Liver (tissue), 9 donors: ENCODE results near the gene EGFLAM. TPM values are rescaled to one million over a fixed set of nuclear protein-coding genes. Genes with fewer than 3 reads are reported as not detected.

Experiments used
- DNase-seq: peaks from one replicate; pipeline ENCODE4 v3.0.0-alpha.2; 2017; ENCODE audit warnings: low spot score
- H3K27ac ChIP-seq, 2 donors: one replicate each; pipeline ENCODE4 v1.7.0; 2013; ENCODE audit warnings: inconsistent platforms in 2 of 2, low read length in 2 of 2, control low read depth in 1 of 2, low read depth in 1 of 2, mild to moderate bottlenecking in 1 of 2
- H3K27me3 ChIP-seq, 4 donors: one replicate each; pipeline versions ENCODE4 v1.6.1 to v1.7.0; 2013; ENCODE audit warnings: low read length in 3 of 4, inconsistent platforms in 1 of 4, mild to moderate bottlenecking in 1 of 4, moderate library complexity in 1 of 4; ENCODE audit not compliant: control insufficient read depth in 4 of 4, insufficient read depth in 4 of 4
- H3K36me3 ChIP-seq, 4 donors: one replicate each; pipeline versions ENCODE4 v1.6.1 to v1.7.0; 2013; ENCODE audit warnings: low read length in 3 of 4, mild to moderate bottlenecking in 3 of 4, low read depth in 1 of 4, moderate library complexity in 1 of 4; ENCODE audit not compliant: control insufficient read depth in 4 of 4, insufficient read depth in 3 of 4
- H3K4me1 ChIP-seq, 4 donors: one replicate each; pipeline versions ENCODE4 v1.6.1 to v1.7.0; 2013; ENCODE audit warnings: low read length in 3 of 4, mild to moderate bottlenecking in 3 of 4, moderate library complexity in 1 of 4; ENCODE audit not compliant: control insufficient read depth in 4 of 4, insufficient read depth in 4 of 4
- H3K4me3 ChIP-seq, 3 donors: one replicate each; pipeline versions ENCODE4 v1.6.1 to v1.7.0; 2013; ENCODE audit warnings: low read length in 3 of 3, control low read depth in 1 of 3, low read depth in 1 of 3, mild to moderate bottlenecking in 1 of 3
- H3K9ac ChIP-seq, 2 donors: one replicate each; pipeline ENCODE4 v1.7.0; 2013; ENCODE audit warnings: low read length in 2 of 2, mild to moderate bottlenecking in 2 of 2, moderate library complexity in 2 of 2, control low read depth in 1 of 2, low read depth in 1 of 2
- H3K9me3 ChIP-seq, 4 donors: one replicate each; pipeline versions ENCODE4 v1.6.1 to v1.7.0; 2013; ENCODE audit warnings: low read length in 3 of 4; ENCODE audit not compliant: control insufficient read depth in 4 of 4
- ATF3 ChIP-seq: IDR thresholded peaks from 2 replicates; pipeline ENCODE4 v1.6.1; 2016; ENCODE audit warnings: antibody characterized with exemption
- CTCF ChIP-seq: fragments of 150-350 bp; IDR thresholded peaks from 2 replicates; pipeline ENCODE4 v1.5.1; 2017; ENCODE audit warnings: improper control_type of control experiment, low read depth, low read length; ENCODE audit not compliant: missing input control
- EGR1 ChIP-seq, 2 donors: IDR thresholded peaks; 2 replicates each; pipeline ENCODE4 v1.6.1; 2016 to 2018; ENCODE audit warnings: antibody characterized with exemption in 2 of 2, low read depth in 2 of 2
- FOXA1 ChIP-seq: IDR thresholded peaks from 2 replicates; pipeline ENCODE4 v1.6.1; 2016; ENCODE audit warnings: antibody characterized with exemption
- FOXA2 ChIP-seq: IDR thresholded peaks from 2 replicates; pipeline ENCODE4 v1.6.1; 2016; ENCODE audit warnings: antibody characterized with exemption
- GABPA ChIP-seq, 2 donors: IDR thresholded peaks in 1 of 2; conservative IDR thresholded peaks in 1 of 2; 2 replicates each; pipeline ENCODE4 v1.6.1; 2016; ENCODE audit warnings: antibody characterized with exemption in 2 of 2, mild to moderate bottlenecking in 1 of 2, moderate library complexity in 1 of 2
- HNF4A ChIP-seq, 2 donors: conservative IDR thresholded peaks; 2 replicates each; pipeline ENCODE4 v1.6.1; 2016; ENCODE audit warnings: antibody characterized with exemption in 2 of 2, mild to moderate bottlenecking in 2 of 2
- HNF4G ChIP-seq: IDR thresholded peaks from 2 replicates; pipeline ENCODE4 v1.6.1; 2016; ENCODE audit warnings: antibody characterized with exemption
- JUND ChIP-seq, 2 donors: IDR thresholded peaks; 2 replicates each; pipeline ENCODE4 v1.6.1; 2016; ENCODE audit warnings: antibody characterized with exemption in 2 of 2
- MAX ChIP-seq: IDR thresholded peaks from 2 replicates; pipeline ENCODE4 v1.6.1; 2016; ENCODE audit warnings: antibody characterized with exemption
- NR2F2 ChIP-seq: IDR thresholded peaks from 2 replicates; pipeline ENCODE4 v1.6.1; 2016; ENCODE audit warnings: antibody characterized with exemption
- RAD21 ChIP-seq, 2 donors: IDR thresholded peaks; 2 replicates each; pipeline ENCODE4 v1.6.1; 2016; ENCODE audit warnings: antibody characterized with exemption in 2 of 2, mild to moderate bottlenecking in 2 of 2
- REST ChIP-seq: IDR thresholded peaks from 2 replicates; pipeline ENCODE4 v1.6.1; 2016; ENCODE audit warnings: antibody characterized with exemption, mild to moderate bottlenecking
- RXRA ChIP-seq, 2 donors: IDR thresholded peaks; 2 replicates each; pipeline ENCODE4 v1.6.1; 2017 to 2018; ENCODE audit warnings: antibody characterized with exemption in 2 of 2, mild to moderate bottlenecking in 1 of 2
- SP1 ChIP-seq: IDR thresholded peaks from 2 replicates; pipeline ENCODE4 v1.6.1; 2018; ENCODE audit warnings: antibody characterized with exemption, mild to moderate bottlenecking
- TAF1 ChIP-seq: conservative IDR thresholded peaks from 2 replicates; pipeline ENCODE4 v1.6.1; 2016; ENCODE audit warnings: antibody characterized with exemption, mild to moderate bottlenecking
- YY1 ChIP-seq: IDR thresholded peaks from 2 replicates; pipeline ENCODE4 v1.6.1; 2016; ENCODE audit warnings: antibody characterized with exemption, mild to moderate bottlenecking
- ZBTB33 ChIP-seq: IDR thresholded peaks from 2 replicates; pipeline ENCODE4 v1.6.1; 2016; ENCODE audit warnings: antibody characterized with exemption
- WGBS: extraction: QIAGEN DNeasy Blood & Tissue Kit; methylation state at CpG from one replicate; pipeline ENCODE4 v1.1.7; 2013; 5-methylcytosine and 5-hydroxymethylcytosine counted together
- polyA plus RNA-seq, 2 donors: library from polyadenylated mRNA; stranded (reverse) in 1 of 2; unstranded in 1 of 2; fragments of 200-250 nt in 1 of 2; fragments of >200 nt in 1 of 2; fragmentation: Nextera tagmentation in 1 of 2; extraction: Ambion mirVana in 1 of 2; gene quantifications; one replicate each; pipeline versions ENCODE4 v1.2.1 to v1.2.3, GENCODE V29; 2013 to 2015
- total RNA-seq, 2 donors: library from RNA; depleted of rRNA; stranded (reverse); fragments of >200 nt; gene quantifications; one replicate each; pipeline ENCODE4 v1.2.3, GENCODE V29; 2014
- donor health status: healthy.
- donor health status: healthy.
- donor health status: healthy.
- donor health status: healthy.
- donor health status: healthy.

EGFLAM gene
- total and polyA plus RNA-seq, 4 donors, result 1.1 to 4.9 (median 1.9) TPM

- Histone ChIP-seq H3K4me3 (no peak overlapping the region), H3K4me1 (no peaks in the 10 kb centered on the region), H3K27me3 (no peaks in the 10 kb centered on the region), H3K9ac (no peak overlapping the region), H3K36me3 (no peaks in the 10 kb centered on the region), H3K9me3 (peaks cover 0 to 7% (median 0%) of the 10 kb centered on the region in 4 donors), H3K27ac (no peak overlapping the region)
- DNase-seq, result no peak
- TF ChIP-seq FOXA1 (no peak), MAX (no peak), HNF4A (conservative IDR thresholded peaks at IDR 0.05) (no peak), FOXA2 (no peak), SP1 (no peak), TAF1 (no peak), CTCF (no peak), REST (no peak), EGR1 (IDR thresholded peaks at IDR 0.05; ENCODE audit: low read depth in 2 of 2) (no peak), HNF4G (no peak), ATF3 (no peak), RXRA (IDR thresholded peaks at IDR 0.05) (no peak), NR2F2 (no peak)
- WGBS, result 75% methylated on average over 3 of the region's 3 CpGs
Measured at GRCh38 chr5:38273626-38274025, 15.3 kb downstream of the EGFLAM start.

GRCh38 chr5:38274370-38274769, 16.0 kb downstream of the EGFLAM start:
- H3K36me3 ChIP-seq, result no peaks in the 10 kb centered on the region
- no peak overlapping the region for H3K27ac ChIP-seq
- peaks cover 0 to 7% (median 0%) of the 10 kb centered on the region in 4 donors for H3K9me3 ChIP-seq
- 74% methylated on average over 1 of the region's 1 CpG for WGBS
- H3K4me1 ChIP-seq, result no peaks in the 10 kb centered on the region
- H3K27me3 ChIP-seq, result no peaks in the 10 kb centered on the region
- DNase-seq, result no peak
- H3K4me3 ChIP-seq, result no peak overlapping the region
- no peak overlapping the region for H3K9ac ChIP-seq
- TF ChIP-seq FOXA1, result no peak
- no peak for TF ChIP-seq JUND (IDR thresholded peaks at IDR 0.05)
- no peak for TF ChIP-seq ZBTB33
- TF ChIP-seq HNF4G, result no peak
- TF ChIP-seq CTCF, result no peak
- no peak for TF ChIP-seq YY1
- TF ChIP-seq RXRA (IDR thresholded peaks at IDR 0.05), result no peak
- TF ChIP-seq RAD21 (IDR thresholded peaks at IDR 0.05), result no peak
- no peak for TF ChIP-seq HNF4A (conservative IDR thresholded peaks at IDR 0.05)
- no peak for TF ChIP-seq EGR1 (IDR thresholded peaks at IDR 0.05; ENCODE audit: low read depth in 2 of 2)
- TF ChIP-seq REST, result no peak
- no peak for TF ChIP-seq GABPA (IDR thresholded peaks at IDR 0.05 in 1 of 2, conservative IDR thresholded peaks at IDR 0.05 in 1 of 2)
- TF ChIP-seq MAX, result no peak
- TF ChIP-seq NR2F2, result no peak
- TF ChIP-seq SP1, result no peak
- no peak for TF ChIP-seq FOXA2
